Stimulated activated CD8-positive, alpha-beta memory T cell treated with anti-CD3 and anti-CD28 coated beads, Interleukin-7, amount 100 ng/mL, for 48 hours (primary cell): Measurements from ENCODE around the gene NEU2.
"Not testable (repeated sequence)": the region's sequence is repeated elsewhere in the genome, so short reads cannot be mapped to it uniquely, and the experiment has no call there.

Source experiments
- DNase-seq, 2 donors: peaks; one replicate each; pipeline ENCODE4 v3.0.0-alpha.2; 2020; ENCODE audit warnings: low read depth in 1 of 2; ENCODE audit errors: extremely low read depth in 1 of 2

Gene NEU2

DNA sequence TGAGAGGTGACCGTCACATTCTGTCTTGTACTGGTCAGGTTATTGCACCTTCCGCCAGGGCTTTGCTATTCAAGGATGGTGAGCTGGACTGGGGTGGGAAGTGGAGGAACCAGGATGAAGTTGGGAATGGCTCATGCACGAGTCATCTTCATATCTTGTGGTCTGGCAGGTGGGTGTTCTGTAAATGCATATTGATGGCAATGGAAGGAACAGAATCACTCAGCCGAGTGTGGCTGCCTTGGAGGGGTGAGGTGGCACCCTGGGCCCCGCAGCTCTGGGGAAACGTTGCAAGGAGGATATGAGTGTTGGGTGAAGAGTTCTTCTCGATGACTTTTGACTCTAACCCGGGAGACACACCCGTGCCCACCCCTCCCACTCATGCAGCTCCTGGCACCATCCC lies 1.2 kb downstream of the NEU2 start:
- DNase-seq, result peak in 1 of 2 donors; percentile 18

DNA sequence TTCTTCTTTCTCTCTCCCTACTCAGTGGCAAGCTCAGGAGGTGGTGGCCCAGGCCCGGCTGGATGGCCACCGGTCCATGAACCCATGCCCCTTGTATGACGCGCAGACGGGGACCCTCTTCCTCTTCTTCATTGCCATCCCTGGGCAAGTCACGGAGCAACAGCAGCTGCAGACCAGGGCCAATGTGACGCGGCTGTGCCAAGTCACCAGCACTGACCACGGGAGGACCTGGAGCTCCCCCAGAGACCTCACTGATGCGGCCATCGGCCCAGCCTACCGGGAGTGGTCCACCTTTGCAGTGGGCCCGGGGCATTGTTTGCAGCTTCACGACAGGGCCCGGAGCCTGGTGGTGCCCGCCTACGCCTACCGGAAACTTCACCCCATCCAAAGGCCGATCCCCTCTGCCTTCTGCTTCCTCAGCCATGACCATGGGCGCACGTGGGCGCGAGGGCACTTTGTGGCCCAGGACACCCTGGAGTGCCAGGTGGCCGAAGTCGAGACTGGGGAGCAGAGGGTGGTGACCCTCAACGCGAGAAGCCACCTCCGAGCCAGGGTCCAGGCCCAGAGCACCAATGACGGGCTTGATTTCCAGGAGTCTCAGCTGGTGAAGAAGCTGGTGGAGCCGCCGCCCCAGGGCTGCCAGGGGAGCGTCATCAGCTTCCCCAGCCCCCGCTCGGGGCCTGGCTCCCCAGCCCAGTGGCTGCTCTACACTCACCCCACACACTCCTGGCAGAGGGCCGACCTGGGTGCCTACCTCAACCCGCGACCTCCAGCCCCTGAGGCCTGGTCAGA lies 1.8 kb downstream of the NEU2 start:
- no peak for DNase-seq

DNA sequence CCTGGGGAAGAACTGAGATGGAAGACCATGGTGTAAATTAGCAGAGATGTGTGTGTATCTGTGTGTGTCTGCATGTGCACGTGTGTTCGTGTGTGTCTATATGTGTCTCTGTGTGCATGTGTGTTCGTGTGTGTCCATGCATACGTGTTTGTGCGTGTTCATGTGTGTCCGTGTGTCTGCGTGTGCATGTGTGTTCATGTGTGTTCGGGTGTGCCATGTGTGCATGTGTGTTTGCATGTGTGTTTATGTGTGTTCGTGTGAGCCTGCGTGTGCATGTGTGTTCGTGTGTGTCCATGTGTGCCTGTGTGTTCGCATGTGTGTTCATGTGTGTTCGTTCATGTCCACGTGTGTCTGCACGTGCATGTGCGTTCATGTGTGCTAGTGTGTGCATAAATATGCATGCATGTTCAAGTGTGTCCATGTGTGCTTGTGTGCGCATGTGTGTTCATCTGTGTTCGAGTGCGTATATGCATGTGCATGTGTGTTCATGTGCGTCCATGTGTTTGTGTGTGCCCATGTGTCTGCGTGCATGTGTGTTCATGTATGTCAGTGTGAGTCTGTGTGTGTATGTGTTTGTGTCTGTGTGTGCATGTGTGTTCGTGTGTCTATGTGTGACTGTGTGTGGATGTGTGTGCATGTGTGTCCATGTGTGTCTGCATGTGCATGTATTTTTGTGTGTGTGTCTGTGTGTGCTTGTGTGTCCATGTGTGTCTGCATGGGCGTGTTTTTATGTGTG lies 3.1 kb downstream of the NEU2 start:
- no peak for DNase-seq

DNA sequence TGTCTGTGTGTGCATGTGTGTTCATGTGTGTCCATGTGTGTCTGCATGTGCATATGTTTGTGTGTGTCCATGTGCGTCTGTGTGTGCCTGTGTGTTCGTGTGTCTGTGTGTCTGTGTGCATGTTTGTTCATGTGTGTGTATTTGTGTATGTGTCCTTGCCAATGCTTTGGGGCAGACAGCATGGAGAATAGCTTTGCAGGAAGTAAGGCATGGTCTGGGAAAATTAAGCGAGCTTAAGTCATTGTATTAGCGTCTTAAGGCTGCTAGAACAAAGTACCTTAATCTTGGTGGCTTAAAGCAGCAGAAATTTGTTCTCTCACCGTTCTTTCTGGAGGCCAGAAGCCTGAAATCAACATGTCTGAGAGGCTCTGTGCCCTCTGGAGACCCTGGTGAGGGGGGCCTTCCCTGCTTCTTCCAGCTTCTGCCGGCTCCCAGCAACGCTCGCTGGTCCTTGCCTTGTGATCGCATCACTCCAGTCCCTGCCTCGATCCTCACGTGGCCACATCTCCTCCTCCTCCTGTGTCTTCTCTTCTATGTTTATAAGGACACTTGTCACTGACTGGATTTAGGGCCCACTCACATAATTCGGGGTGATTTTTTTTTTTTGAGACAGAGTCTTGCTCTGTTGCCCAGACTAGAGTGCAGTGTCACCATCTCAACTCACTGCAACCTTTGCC lies 3.8 kb downstream of the NEU2 start:
- no peak for DNase-seq

DNA sequence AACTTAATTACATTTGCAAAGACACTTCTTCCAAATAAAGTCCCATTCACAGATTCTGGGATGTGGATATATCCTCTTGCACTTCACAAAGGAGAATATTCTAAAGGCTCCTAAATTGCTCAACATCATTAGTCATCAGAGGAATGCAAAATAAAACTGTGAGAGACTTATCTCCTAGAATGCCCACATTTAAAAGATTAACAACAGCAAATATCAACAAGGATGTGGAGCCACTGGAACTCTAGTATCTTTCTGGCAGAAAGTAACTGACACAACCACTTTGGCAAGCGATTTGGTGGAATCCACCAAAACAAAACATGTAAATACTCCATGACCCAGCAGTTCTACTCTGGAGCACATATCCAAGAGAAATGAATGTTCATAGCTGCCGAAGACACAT lies 4.6 kb downstream of the NEU2 start:
- DNase-seq, result no peak

- DNase-seq, result no peak
These were observed 6.9 kb downstream of the NEU2 start for GRCh38 chr2:233039212-233039845.

DNA sequence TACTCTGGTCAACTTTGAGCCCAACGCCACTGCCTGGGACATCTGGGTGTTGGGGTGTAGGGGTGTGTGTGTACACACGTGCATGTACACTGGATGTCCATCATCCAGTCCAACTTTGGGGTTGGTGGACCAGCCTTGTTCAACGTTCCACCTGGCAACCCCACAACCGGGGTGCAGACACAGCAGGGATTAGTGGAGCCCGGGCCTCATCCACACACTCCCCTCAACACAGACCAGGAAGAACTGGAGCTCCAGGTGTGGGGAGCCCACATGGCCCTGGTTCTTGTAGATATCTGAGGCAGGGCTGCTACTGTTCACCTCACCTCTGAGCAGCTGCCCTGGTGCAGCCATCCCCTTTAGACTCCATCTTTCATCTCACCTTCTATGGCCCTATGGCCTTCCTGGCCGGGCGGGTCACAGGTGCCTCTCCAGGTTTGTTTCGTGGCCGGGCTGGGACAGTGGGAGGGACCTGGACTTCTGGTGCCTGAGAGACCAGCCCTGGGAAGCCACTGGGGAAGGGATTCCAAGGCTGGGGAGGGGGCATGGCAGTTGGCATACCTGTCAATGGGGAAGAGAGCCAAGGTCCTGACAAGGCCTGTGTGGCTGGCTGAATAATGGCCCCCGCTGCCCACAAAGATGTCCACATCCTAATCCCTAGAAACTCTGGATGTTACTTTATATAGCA lies 7.5 kb downstream of the NEU2 start:
- no peak for DNase-seq

GRCh38 chr2:233040571-233040970 lies 8.1 kb downstream of the NEU2 start:
- no peak for DNase-seq

GRCh38 chr2:233041722-233042323 lies 9.4 kb downstream of the NEU2 start:
- DNase-seq, result no peak

- DNase-seq, result no peak
These were observed 10.1 kb downstream of the NEU2 start for GRCh38 chr2:233042549-233042948.

DNA sequence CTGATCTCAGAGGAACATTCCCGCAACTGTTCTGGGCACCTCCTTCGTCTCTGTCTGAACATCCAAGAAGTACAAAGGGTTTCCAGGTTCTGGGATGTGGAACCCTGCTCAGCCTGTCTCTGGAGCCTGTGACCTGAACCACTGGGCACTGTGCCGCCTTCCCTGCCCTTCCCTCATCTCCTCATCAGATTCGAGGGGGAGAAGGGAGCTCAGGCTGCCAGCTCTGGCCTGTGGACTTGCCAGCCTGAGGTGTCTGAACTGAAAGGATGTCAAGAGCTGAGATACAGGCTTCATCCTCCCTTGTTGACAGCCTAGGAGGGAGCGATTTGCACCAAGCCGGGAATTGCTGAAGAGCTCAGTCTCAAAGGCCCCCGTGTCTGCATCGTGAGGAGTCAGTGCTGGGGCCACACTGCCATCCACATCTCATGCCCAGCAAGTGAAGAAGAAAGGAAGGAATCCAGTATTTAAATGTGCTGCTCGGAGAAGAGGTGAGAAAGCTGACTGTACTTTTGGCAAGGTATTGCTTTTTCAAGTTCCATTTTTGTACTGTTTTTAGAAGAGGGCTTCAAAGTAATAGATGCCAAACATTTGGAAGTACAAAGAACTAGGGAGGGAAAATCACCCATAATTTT lies 12.6 kb downstream of the NEU2 start:
- DNase-seq, result no peak

- DNase-seq, result no peak
These were observed 14.7 kb downstream of the NEU2 start for GRCh38 chr2:233047206-233047605.

DNA sequence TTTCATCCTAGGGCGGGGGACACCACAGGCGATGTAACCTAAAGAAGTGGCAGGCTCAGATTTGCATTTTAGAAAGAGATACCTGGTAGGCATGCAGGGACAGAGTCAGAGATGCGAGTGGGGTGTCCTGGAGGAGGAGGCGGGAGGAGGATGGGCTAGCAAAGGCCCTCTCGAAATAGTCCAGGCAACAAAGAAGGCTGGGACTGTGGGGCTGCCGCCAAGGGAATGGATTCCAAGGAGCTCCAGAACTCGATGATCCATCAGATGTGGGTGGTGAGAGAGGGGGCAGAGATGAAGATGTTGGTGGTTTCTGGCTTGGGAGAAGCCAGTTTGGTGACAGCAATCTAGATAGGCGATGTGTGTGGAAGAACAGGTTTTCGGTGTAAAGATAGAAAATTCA lies 15.2 kb downstream of the NEU2 start:
- no peak for DNase-seq

- no peak for DNase-seq
These were observed 16.2 kb downstream of the NEU2 start for GRCh38 chr2:233048569-233049193.

DNA sequence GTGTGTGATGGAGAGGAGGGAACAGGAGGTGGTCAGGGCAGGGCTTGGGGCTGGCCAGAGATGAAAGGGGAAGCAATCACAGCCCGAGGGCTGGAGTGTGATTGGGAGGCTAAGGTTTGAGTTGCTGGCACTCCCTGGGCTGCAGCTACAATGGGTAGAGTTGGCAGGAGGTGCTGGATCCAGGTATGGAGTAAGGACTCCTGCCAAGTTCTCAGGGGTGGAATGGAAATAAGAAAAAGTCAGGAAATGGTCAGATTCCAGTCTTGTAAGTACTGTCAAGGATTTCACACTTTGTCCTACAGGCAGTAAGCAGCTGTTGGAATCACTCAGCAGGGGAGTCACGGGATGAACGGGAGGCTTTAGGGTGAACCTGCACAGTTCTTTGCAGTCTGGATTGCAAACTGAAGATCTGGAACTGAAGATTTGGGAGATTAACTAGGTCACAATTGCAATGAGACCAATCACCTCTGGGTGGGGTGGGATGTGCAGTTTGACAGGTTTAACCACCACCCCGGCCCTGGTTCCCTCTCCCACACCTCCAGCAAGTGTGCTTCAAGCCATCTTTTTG lies 16.8 kb downstream of the NEU2 start:
- DNase-seq, result no peak

GRCh38 chr2:233051241-233052149 lies 19.0 kb downstream of the NEU2 start:
- no peak for DNase-seq

DNA sequence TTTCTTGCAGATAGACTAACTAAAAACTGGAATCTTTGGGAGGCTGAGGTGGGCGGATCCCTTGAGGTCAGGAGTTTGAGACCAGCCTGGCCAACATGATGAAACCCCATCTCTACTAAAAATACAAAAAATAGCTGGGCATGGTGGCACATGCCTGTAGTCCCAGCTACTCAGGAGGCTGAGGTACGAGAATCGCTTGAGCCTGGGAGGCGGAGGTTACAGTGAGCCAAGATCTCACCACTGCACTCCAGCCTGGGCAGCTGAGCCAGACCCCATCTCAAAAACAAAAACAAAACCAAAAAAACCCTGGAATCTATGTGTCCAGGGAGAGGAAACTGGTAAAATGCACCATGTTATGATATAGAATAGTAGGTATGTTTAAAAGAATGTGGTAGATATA lies 20.0 kb downstream of the NEU2 start:
- not testable (repeated sequence) for DNase-seq
